Nephron (organoid): ENCODE results near the gene LDLRAD2.

ENCODE experiments used
- H3K27ac Mint-ChIP-seq, 3 experiments: 2 replicates each; pipeline ENCODE4 v1.8.0; 2020; ENCODE audit warnings: mixed read lengths in 3 of 3, mild to moderate bottlenecking in 2 of 3, moderate library complexity in 1 of 3
- H3K27me3 Mint-ChIP-seq: 2 replicates; pipeline ENCODE4 v1.8.0; 2021; ENCODE audit warnings: low read depth, mild to moderate bottlenecking, moderate library complexity, mixed read lengths
- H3K36me3 Mint-ChIP-seq: 2 replicates; pipeline ENCODE4 v1.8.0; 2020; ENCODE audit warnings: low read depth, mixed read lengths
- H3K4me1 Mint-ChIP-seq: 2 replicates; pipeline ENCODE4 v1.8.0; 2020; ENCODE audit warnings: mixed read lengths
- H3K4me3 Mint-ChIP-seq, 3 experiments: 2 replicates each; pipeline ENCODE4 v1.8.0; 2020; ENCODE audit warnings: mild to moderate bottlenecking in 3 of 3, mixed read lengths in 3 of 3, moderate library complexity in 2 of 3
- H3K9me3 Mint-ChIP-seq: 2 replicates; pipeline ENCODE4 v1.8.0; 2020; ENCODE audit warnings: mixed read lengths
- TF ChIP-seq, protein P1 (sequence below), 3 experiments: fragments of 200-600 bp; sonication (generic); IDR thresholded peaks; one replicate each; pipeline ENCODE4 v1.5.0; 2021; ENCODE audit warnings: antibody characterized with exemption in 3 of 3; ENCODE audit not compliant: unreplicated experiment in 3 of 3

The LDLRAD2 gene

DNA sequence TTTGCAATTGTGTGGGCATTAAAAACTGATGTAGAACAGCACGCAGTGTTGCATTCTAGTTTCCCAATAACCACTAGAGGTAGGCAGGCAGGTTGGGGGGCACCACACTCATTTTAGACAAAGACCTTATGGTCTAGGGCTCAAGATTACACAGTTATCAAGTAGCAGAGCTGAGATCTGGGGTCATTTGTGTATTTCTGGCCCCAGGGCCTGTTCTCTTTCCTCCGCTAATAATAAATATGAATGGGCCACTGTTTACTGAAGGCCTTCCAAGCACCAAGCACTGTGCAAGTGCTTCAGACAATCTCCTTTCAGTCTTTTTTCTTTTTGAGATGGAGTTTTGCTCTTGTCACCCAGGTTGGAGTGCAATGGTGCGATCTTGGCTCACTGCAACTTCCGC lies 23.9 kb downstream of the LDLRAD2 start:
- Mint-ChIP-seq H3K4me3 (no peak overlapping the region), H3K36me3 (peaks cover 52% of the 10 kb centered on the region), H3K4me1 (no peaks in the 10 kb centered on the region), H3K27ac (no peak overlapping the region), H3K27me3 (no peaks in the 10 kb centered on the region), H3K9me3 (peaks cover 16% of the 10 kb centered on the region)
- TF ChIP-seq, protein P1, sequence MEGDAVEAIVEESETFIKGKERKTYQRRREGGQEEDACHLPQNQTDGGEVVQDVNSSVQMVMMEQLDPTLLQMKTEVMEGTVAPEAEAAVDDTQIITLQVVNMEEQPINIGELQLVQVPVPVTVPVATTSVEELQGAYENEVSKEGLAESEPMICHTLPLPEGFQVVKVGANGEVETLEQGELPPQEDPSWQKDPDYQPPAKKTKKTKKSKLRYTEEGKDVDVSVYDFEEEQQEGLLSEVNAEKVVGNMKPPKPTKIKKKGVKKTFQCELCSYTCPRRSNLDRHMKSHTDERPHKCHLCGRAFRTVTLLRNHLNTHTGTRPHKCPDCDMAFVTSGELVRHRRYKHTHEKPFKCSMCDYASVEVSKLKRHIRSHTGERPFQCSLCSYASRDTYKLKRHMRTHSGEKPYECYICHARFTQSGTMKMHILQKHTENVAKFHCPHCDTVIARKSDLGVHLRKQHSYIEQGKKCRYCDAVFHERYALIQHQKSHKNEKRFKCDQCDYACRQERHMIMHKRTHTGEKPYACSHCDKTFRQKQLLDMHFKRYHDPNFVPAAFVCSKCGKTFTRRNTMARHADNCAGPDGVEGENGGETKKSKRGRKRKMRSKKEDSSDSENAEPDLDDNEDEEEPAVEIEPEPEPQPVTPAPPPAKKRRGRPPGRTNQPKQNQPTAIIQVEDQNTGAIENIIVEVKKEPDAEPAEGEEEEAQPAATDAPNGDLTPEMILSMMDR (IDR thresholded peaks at IDR 0.05; ENCODE audit: unreplicated experiment in 3 of 3), result no peak

DNA sequence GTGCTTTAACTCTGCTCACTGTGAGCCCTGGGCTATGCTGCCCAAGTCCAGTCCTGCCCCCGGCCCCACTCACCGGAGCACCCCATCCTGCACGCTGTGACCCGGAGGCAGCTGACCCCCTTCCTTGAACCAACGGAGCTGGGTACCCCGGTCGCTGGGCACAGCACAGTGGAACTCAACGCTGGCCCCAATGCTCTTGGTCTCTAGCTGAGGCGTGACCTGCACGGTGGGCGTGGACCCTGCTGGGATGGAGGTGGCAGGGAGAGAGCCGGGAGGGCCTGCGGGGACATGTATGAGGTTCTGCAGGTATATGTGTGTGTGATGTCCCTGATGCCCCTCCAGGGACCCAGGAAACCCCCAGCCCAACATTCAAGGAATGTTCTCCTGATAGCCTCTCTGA lies 24.7 kb downstream of the LDLRAD2 start:
- Mint-ChIP-seq H3K36me3 (peaks cover 52% of the 10 kb centered on the region), H3K27ac (no peak overlapping the region), H3K9me3 (peaks cover 16% of the 10 kb centered on the region), H3K4me1 (no peaks in the 10 kb centered on the region), H3K27me3 (no peaks in the 10 kb centered on the region), H3K4me3 (no peak overlapping the region)
- TF ChIP-seq, protein P1 (IDR thresholded peaks at IDR 0.05; ENCODE audit: unreplicated experiment in 3 of 3), result no peak

DNA sequence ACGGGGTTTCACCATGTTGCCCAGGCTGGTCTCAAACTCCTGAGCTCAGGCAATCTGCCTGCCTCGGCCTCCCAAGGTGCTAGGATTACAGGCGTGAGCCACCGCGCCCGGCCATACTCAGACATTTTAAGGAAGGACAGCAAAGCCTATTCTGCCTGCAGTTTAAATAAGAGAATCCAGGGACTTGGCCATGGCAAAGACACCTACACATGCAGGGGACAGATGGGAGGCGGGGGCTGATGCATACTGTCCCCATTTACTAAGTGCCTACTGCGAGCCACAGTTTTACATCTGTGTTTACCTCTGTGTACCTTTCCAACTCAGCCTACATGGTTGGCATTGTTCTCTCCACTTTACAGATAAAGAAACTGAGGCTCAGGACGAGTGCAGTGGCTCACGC lies 25.4 kb downstream of the LDLRAD2 start:
- TF ChIP-seq, protein P1 (IDR thresholded peaks at IDR 0.05; ENCODE audit: unreplicated experiment in 3 of 3), result no peak
- Mint-ChIP-seq H3K36me3 (peaks cover 46% of the 10 kb centered on the region), H3K27ac (no peak overlapping the region), H3K27me3 (no peaks in the 10 kb centered on the region), H3K4me3 (no peak overlapping the region), H3K4me1 (no peaks in the 10 kb centered on the region), H3K9me3 (peaks cover 16% of the 10 kb centered on the region)

DNA sequence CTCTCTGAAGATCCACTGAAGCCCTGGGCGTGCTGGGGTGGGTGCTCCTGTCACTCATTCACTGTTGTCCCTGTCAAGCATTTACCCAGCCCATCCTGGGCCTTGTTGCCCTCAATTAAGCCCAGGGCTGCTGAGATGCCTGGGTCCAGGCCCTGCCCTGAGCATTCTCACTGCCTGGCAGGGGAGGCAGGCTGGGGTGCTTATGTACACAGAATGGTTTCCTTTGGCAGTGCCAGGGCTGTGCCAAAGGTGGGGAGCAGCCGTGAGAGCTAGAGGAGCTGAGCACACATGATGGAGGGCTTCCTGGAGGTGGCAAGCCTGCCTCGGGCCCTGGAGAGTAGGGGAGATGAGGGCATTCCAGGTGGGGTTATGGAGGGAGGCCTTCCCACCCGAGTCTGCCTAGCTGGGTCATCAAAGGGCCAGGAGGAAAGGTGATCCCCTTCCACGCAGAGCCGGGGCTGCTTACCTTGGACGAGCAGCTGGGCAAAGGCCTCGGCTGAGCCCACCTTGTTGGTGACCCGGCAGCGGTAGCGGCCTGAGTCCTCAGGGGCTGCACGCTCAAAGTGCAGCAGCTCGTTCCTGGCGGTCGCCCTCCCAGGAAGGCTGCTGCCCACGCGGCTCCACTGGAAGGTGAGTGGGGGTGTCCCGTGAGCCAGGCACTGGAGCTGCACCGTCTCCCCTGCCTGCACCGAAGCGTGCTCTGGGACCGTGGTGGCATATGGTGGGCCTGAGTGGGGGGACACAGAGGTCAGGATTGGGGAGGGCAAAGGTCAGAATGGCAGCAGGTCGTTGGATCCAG lies 26.5 kb downstream of the LDLRAD2 start:
- H3K27ac Mint-ChIP-seq, result no peak overlapping the region
- H3K36me3 Mint-ChIP-seq, result peaks cover 36% of the 10 kb centered on the region
- no peak overlapping the region for H3K4me3 Mint-ChIP-seq
- H3K27me3 Mint-ChIP-seq, result no peaks in the 10 kb centered on the region
- TF ChIP-seq, protein P1 (IDR thresholded peaks at IDR 0.05; ENCODE audit: unreplicated experiment in 3 of 3), result no peak
- no peaks in the 10 kb centered on the region for H3K4me1 Mint-ChIP-seq
- peaks cover 13% of the 10 kb centered on the region for H3K9me3 Mint-ChIP-seq

DNA sequence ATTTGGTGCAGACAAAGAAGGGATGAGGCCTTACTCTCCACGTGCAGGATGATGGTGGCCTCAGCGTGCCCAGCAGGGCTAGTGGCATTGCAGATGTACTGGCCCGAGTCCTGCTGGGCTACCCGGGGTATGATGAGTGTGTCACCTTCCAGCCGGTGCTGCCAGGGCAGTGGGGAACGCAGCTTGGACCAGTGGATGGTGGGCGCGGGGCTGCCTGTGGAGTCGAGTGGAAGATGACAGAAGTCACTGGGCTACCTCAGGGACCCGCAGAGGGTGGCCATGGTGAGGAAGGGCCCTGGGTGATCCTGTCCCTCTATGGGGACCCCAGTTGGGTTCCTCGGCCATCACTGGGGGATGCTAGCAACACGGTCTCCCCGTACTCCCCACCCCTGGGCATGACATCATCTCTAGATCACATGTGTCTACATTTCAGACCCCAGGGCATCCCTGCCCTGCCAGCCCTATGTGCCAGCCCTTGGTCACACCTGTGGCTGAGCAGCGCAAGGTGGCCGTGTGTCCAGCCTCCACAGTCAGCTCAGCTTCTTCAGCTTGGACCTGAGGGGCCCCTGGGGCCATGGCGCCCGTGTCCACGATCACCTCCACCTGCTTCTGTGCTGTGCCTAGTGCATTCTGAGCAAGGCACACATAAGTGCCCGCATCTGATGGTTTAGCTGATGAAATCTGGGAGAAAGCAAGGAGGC lies 27.4 kb downstream of the LDLRAD2 start:
- H3K9me3 Mint-ChIP-seq, result peaks cover 6% of the 10 kb centered on the region
- H3K36me3 Mint-ChIP-seq, result peaks cover 29% of the 10 kb centered on the region
- no peaks in the 10 kb centered on the region for H3K4me1 Mint-ChIP-seq
- no peaks in the 10 kb centered on the region for H3K27me3 Mint-ChIP-seq
- TF ChIP-seq, protein P1 (IDR thresholded peaks at IDR 0.05; ENCODE audit: unreplicated experiment in 3 of 3), result no peak
- no peak overlapping the region for H3K27ac Mint-ChIP-seq
- no peak overlapping the region for H3K4me3 Mint-ChIP-seq
